HepG2 (cell line): Measurements from ENCODE around the gene FABP2. TPM values are rescaled to one million over a fixed set of nuclear protein-coding genes. Genes with fewer than 3 reads are reported as not detected.

Source experiments
- CBFB ChIP-seq: sonication (generic); formaldehyde crosslinking; IDR thresholded peaks from 2 replicates; pipeline ENCODE4 v1.4.0; 2020; ENCODE audit warnings: missing genetic modification reagents
- DR1 ChIP-seq: sonication (generic); formaldehyde crosslinking; IDR thresholded peaks from 2 replicates; pipeline ENCODE4 v1.8.0; 2021; ENCODE audit warnings: mild to moderate bottlenecking, missing genetic modification reagents, inconsistent platforms
- ERF ChIP-seq: IDR thresholded peaks from 2 replicates; pipeline ENCODE4 v1.6.1; 2018; ENCODE audit warnings: missing biosample characterization, missing genetic modification reagents
- FOSL2 ChIP-seq: sonication (generic); formaldehyde crosslinking; IDR thresholded peaks from 2 replicates; pipeline ENCODE4 v1.4.0; 2020; ENCODE audit warnings: missing genetic modification reagents
- GTF3A ChIP-seq: sonication (generic); formaldehyde crosslinking; conservative IDR thresholded peaks from 2 replicates; pipeline ENCODE4 v1.4.0; 2020; ENCODE audit warnings: mild to moderate bottlenecking, missing genetic modification reagents
- MBD4 ChIP-seq: IDR thresholded peaks from 2 replicates; pipeline ENCODE4 v1.6.1; 2012; ENCODE audit warnings: low read length, inconsistent platforms, borderline replicate concordance
- MXD4 ChIP-seq: IDR thresholded peaks from 2 replicates; pipeline ENCODE4 v1.6.1; 2016; ENCODE audit warnings: mild to moderate bottlenecking, missing biosample characterization, missing genetic modification reagents
- NFKB2 ChIP-seq: sonication (generic); formaldehyde crosslinking; IDR thresholded peaks from 2 replicates; pipeline ENCODE4 v1.4.0; 2020; ENCODE audit warnings: missing genetic modification reagents, borderline replicate concordance
- ONECUT2 ChIP-seq: sonication (generic); formaldehyde crosslinking; IDR thresholded peaks from 2 replicates; pipeline ENCODE4 v1.4.0; 2020; ENCODE audit warnings: missing genetic modification reagents
- PLRG1 ChIP-seq: fragments of 450-650 bp; conservative IDR thresholded peaks from 2 replicates; pipeline ENCODE4 v1.6.1; 2016
- PRPF4 ChIP-seq: fragments of 200-400 bp; formaldehyde crosslinking; IDR thresholded peaks from 2 replicates; pipeline ENCODE4 v1.6.1; 2016; ENCODE audit warnings: low read length, low read depth; ENCODE audit not compliant: poor library complexity, severe bottlenecking
- RARG ChIP-seq: sonication (generic); formaldehyde crosslinking; IDR thresholded peaks from 2 replicates; pipeline ENCODE4 v1.4.0; 2020; ENCODE audit warnings: low read depth, mild to moderate bottlenecking, missing genetic modification reagents
- SATB2 ChIP-seq: sonication (generic); formaldehyde crosslinking; IDR thresholded peaks from 2 replicates; pipeline ENCODE4 v1.5.0; 2020; ENCODE audit warnings: missing genetic modification reagents
- SIX4 ChIP-seq: sonication (generic); formaldehyde crosslinking; IDR thresholded peaks from 2 replicates; pipeline ENCODE4 v1.4.0; 2020; ENCODE audit warnings: missing genetic modification reagents
- ZNF143 ChIP-seq: sonication (generic); formaldehyde crosslinking; IDR thresholded peaks from 2 replicates; pipeline ENCODE4 v1.4.0; 2020; ENCODE audit warnings: missing genetic modification reagents
- ZNF235 ChIP-seq: sonication (generic); formaldehyde crosslinking; IDR thresholded peaks from 2 replicates; pipeline ENCODE4 v1.8.1; 2023; ENCODE audit warnings: mild to moderate bottlenecking, missing genetic modification reagents, borderline replicate concordance
- ZNF256 ChIP-seq: sonication (generic); formaldehyde crosslinking; conservative IDR thresholded peaks from 2 replicates; pipeline ENCODE4 v1.4.0; 2020; ENCODE audit warnings: missing genetic modification reagents
- ZNF30 ChIP-seq: sonication (generic); formaldehyde crosslinking; IDR thresholded peaks from 2 replicates; pipeline ENCODE4 v1.5.0; 2020; ENCODE audit warnings: mild to moderate bottlenecking, missing genetic modification reagents
- ZNF329 ChIP-seq: sonication (generic); formaldehyde crosslinking; IDR thresholded peaks from 2 replicates; pipeline ENCODE4 v1.9.0; 2021; ENCODE audit warnings: low read depth, mild to moderate bottlenecking, missing genetic modification reagents
- ZNF33A ChIP-seq: sonication (generic); formaldehyde crosslinking; IDR thresholded peaks from 2 replicates; pipeline ENCODE4 v1.5.1; 2020; ENCODE audit warnings: missing genetic modification reagents, mild to moderate bottlenecking, moderate library complexity, borderline replicate concordance
- ZNF549 ChIP-seq: sonication (generic); formaldehyde crosslinking; IDR thresholded peaks from 2 replicates; pipeline ENCODE4 v1.5.0; 2020; ENCODE audit warnings: missing genetic modification reagents
- ZNF775 ChIP-seq: sonication (generic); formaldehyde crosslinking; IDR thresholded peaks from 2 replicates; pipeline ENCODE4 v1.4.0; 2020; ENCODE audit warnings: missing genetic modification reagents, mild to moderate bottlenecking, moderate library complexity, borderline replicate concordance
- ZNF878 ChIP-seq: sonication (generic); formaldehyde crosslinking; IDR thresholded peaks from 2 replicates; pipeline ENCODE4 v1.8.1; 2023; ENCODE audit warnings: mild to moderate bottlenecking, missing genetic modification reagents, moderate library complexity
- polyA plus RNA-seq, 8 experiments: library from polyadenylated mRNA; depleted of rRNA in 3 of 8; stranded (reverse) in 7 of 8; unstranded in 1 of 8; fragments of >200 nt; fragmentation: Illumina TruSeq in 4 of 8; extraction: Trizol in 4 of 8; gene quantifications; 2 replicates each; pipeline versions ENCODE4 v1.2.1 to v1.2.3, GENCODE V29; 2011 to 2016; ENCODE audit warnings: low read depth in 4 of 8, missing spikeins in 1 of 8, mixed read lengths in 1 of 8; ENCODE audit not compliant: insufficient read depth in 1 of 8
- total RNA-seq, 5 experiments: library from RNA; depleted of rRNA; stranded (reverse); fragments of >200 nt; fragmentation: Illumina TruSeq; extraction: Trizol; gene quantifications; 2 replicates each; pipeline ENCODE4 v1.2.3, GENCODE V29; 2016; ENCODE audit warnings: low read depth in 1 of 5
- TF ChIP-seq, protein P1 (sequence below): sonication (generic); formaldehyde crosslinking; IDR thresholded peaks from 2 replicates; pipeline ENCODE4 v1.5.0; 2020; ENCODE audit warnings: mild to moderate bottlenecking, missing genetic modification reagents
- TF ChIP-seq, protein P2 (sequence below): sonication (generic); formaldehyde crosslinking; conservative IDR thresholded peaks from 2 replicates; pipeline ENCODE4 v1.4.0; 2020; ENCODE audit warnings: missing genetic modification reagents

The FABP2 gene
- total and polyA plus RNA-seq, 2 of the 13 experiments (the other 11 are each of a cell fraction or from before 2014, with no cell fraction given) = 0.78 to 1.2 TPM

DNA sequence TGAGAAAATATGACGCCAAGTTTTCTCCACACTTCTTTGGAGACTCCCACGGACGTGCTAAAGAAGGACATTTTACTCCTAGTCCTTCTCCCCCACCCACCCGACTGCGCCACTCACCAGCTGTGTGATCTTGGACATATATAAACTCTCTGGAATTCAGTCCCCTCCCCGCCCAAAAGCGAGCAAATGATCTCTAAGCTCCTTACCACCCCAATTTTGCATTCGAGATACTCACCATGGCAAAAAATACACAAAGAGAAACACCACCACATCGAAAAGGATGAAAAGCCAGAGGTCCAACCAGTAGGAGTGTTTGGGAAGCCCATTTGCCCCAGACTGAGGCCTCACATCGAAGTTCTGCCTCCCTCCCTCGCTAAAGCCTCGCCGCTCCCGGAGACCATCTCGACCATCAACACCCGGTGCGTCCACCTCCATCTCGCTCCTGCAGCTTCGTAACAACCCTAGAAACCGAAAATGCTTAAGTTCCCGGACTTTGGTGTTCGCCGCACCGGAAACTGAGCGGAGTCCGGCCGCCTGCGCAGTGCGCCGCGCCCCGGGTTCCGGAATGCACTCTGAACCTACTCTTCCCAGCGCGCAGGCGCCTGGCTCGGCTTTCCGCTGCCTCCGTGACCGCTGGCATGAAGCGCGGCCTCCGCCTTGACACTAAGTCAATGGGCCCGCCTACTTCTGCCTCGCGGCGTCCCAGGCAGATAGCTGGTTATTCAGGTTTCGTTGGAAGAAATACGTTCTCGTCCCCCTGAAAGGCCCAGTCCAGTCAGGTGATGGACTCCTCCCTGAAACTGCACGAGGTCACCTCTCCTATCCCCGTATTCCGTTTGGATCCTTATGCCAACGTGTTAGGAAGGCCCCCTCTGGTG lies 21.6 kb downstream of the FABP2 start (continued):
- no peak for TF ChIP-seq ZNF235 (CRISPR knock-in tag)
- TF ChIP-seq, protein P1, sequence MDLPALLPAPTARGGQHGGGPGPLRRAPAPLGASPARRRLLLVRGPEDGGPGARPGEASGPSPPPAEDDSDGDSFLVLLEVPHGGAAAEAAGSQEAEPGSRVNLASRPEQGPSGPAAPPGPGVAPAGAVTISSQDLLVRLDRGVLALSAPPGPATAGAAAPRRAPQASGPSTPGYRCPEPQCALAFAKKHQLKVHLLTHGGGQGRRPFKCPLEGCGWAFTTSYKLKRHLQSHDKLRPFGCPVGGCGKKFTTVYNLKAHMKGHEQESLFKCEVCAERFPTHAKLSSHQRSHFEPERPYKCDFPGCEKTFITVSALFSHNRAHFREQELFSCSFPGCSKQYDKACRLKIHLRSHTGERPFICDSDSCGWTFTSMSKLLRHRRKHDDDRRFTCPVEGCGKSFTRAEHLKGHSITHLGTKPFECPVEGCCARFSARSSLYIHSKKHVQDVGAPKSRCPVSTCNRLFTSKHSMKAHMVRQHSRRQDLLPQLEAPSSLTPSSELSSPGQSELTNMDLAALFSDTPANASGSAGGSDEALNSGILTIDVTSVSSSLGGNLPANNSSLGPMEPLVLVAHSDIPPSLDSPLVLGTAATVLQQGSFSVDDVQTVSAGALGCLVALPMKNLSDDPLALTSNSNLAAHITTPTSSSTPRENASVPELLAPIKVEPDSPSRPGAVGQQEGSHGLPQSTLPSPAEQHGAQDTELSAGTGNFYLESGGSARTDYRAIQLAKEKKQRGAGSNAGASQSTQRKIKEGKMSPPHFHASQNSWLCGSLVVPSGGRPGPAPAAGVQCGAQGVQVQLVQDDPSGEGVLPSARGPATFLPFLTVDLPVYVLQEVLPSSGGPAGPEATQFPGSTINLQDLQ (CRISPR knock-in tag) = no peak
- peak; percentile 76; the same call in 1 of the 2 replicates for TF ChIP-seq NFKB2 (CRISPR knock-in tag)
- TF ChIP-seq PLRG1 = no peak
- TF ChIP-seq ZNF143 (CRISPR knock-in tag) = no peak
- TF ChIP-seq CBFB (CRISPR knock-in tag) = peak; percentile 40; the same call in 1 of the 2 replicates
- peak; percentile 88 for TF ChIP-seq ERF (CRISPR knock-in tag)
- TF ChIP-seq, protein P2, sequence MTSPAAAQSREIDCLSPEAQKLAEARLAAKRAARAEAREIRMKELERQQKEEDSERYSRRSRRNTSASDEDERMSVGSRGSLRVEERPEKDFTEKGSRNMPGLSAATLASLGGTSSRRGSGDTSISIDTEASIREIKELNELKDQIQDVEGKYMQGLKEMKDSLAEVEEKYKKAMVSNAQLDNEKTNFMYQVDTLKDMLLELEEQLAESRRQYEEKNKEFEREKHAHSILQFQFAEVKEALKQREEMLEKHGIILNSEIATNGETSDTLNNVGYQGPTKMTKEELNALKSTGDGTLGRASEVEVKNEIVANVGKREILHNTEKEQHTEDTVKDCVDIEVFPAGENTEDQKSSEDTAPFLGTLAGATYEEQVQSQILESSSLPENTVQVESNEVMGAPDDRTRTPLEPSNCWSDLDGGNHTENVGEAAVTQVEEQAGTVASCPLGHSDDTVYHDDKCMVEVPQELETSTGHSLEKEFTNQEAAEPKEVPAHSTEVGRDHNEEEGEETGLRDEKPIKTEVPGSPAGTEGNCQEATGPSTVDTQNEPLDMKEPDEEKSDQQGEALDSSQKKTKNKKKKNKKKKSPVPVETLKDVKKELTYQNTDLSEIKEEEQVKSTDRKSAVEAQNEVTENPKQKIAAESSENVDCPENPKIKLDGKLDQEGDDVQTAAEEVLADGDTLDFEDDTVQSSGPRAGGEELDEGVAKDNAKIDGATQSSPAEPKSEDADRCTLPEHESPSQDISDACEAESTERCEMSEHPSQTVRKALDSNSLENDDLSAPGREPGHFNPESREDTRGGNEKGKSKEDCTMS (CRISPR knock-in tag) = no peak
- TF ChIP-seq ZNF30 (CRISPR knock-in tag) = no peak
- TF ChIP-seq ZNF329 (CRISPR knock-in tag) = peak; percentile 61; the same call in 1 of the 2 replicates
- no peak for TF ChIP-seq ZNF549
- TF ChIP-seq ZNF878 = peak; percentile 83; the same call in 1 of the 2 replicates
- no peak; the same call in 1 of the 2 replicates for TF ChIP-seq SATB2 (CRISPR knock-in tag)
- TF ChIP-seq ZNF33A = no peak
- peak; percentile 51; the same call in 1 of the 2 replicates for TF ChIP-seq GTF3A (CRISPR knock-in tag)
- TF ChIP-seq FOSL2 (CRISPR knock-in tag) = peak; percentile 38
- TF ChIP-seq DR1 (CRISPR knock-in tag) = peak; percentile 70
- TF ChIP-seq ZNF775 (CRISPR knock-in tag) = 0 out of 2 replicates have a peak, but pooled peaks have one; percentile 66
- TF ChIP-seq ONECUT2 (CRISPR knock-in tag) = no peak
- TF ChIP-seq SIX4 (CRISPR knock-in tag) = no peak
- no peak for TF ChIP-seq PRPF4
- TF ChIP-seq ZNF256 (CRISPR knock-in tag) = no peak
- TF ChIP-seq MBD4 = no peak; the same call in 1 of the 2 replicates
- 0 out of 2 replicates have a peak, but pooled peaks have one; percentile 80 for TF ChIP-seq RARG (CRISPR knock-in tag)
- TF ChIP-seq MXD4 (CRISPR knock-in tag) = peak; percentile 78
